ENCODE data around the gene ZBTB12. TPM values are rescaled to one million over a fixed set of nuclear protein-coding genes. Genes with fewer than 3 reads are reported as not detected.

ZBTB12 gene
- total and polyA plus RNA-seq, 4 donors, result 2.8 to 7.3 (median 5.2) TPM

DNA sequence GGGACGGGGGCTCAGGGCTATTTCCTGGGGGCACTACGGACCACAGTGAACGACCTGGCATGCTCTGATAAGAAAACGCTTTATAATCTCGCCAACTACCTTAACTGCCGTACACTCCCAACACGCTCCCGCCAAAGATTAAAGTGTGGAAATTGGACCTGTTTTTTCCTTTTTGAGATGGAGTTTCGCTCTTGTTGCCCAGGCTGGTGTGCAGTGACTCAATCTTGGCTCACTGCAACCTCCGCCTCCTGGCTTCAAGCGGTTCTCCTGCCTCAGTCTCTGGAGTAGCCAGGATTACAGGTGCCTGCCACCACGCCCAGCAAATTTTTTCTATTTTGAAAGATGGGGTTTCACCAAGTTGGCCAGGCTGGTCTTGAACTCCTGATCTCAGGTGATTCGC, 22.7 kb downstream of the ZBTB12 start:
- Histone ChIP-seq H3K9me3 (ENCODE audit: control insufficient read depth in 4 of 4, insufficient read depth in 3 of 4, low read length in 3 of 4) (no peaks in the 10 kb centered on the region), H3K36me3 (ENCODE audit: control insufficient read depth in 4 of 4, insufficient read depth in 4 of 4, low read length in 4 of 4) (peaks cover 2 to 41% (median 19%) of the 10 kb centered on the region in 4 donors), H3K27ac (ENCODE audit: low read depth in 1 of 2, low read length in 1 of 2) (no peak overlapping the region), H3K9ac (ENCODE audit: insufficient read depth in 1 of 2, low read length in 2 of 2) (no peak overlapping the region), H3K27me3 (ENCODE audit: control insufficient read depth in 3 of 3, insufficient read depth in 3 of 3, low read length in 2 of 3) (no peaks in the 10 kb centered on the region), H3K4me3 (no peak overlapping the region), H3K4me1 (ENCODE audit: control insufficient read depth in 5 of 5, insufficient read depth in 5 of 5, low read length in 5 of 5) (peaks cover 0 to 6% (median 0%) of the 10 kb centered on the region in 5 donors)
- DNase-seq (no peak), ATAC-seq (ENCODE audit: insufficient read depth, low FRiP score) (no peak)
- WGBS, 2 donors, result 68 to 82% methylated on average over 13 of the region's 13 CpGs
- TF ChIP-seq, protein P1, sequence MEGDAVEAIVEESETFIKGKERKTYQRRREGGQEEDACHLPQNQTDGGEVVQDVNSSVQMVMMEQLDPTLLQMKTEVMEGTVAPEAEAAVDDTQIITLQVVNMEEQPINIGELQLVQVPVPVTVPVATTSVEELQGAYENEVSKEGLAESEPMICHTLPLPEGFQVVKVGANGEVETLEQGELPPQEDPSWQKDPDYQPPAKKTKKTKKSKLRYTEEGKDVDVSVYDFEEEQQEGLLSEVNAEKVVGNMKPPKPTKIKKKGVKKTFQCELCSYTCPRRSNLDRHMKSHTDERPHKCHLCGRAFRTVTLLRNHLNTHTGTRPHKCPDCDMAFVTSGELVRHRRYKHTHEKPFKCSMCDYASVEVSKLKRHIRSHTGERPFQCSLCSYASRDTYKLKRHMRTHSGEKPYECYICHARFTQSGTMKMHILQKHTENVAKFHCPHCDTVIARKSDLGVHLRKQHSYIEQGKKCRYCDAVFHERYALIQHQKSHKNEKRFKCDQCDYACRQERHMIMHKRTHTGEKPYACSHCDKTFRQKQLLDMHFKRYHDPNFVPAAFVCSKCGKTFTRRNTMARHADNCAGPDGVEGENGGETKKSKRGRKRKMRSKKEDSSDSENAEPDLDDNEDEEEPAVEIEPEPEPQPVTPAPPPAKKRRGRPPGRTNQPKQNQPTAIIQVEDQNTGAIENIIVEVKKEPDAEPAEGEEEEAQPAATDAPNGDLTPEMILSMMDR (IDR thresholded peaks at IDR 0.05; ENCODE audit: control extremely low read depth, extremely low read depth), result no peak

DNA sequence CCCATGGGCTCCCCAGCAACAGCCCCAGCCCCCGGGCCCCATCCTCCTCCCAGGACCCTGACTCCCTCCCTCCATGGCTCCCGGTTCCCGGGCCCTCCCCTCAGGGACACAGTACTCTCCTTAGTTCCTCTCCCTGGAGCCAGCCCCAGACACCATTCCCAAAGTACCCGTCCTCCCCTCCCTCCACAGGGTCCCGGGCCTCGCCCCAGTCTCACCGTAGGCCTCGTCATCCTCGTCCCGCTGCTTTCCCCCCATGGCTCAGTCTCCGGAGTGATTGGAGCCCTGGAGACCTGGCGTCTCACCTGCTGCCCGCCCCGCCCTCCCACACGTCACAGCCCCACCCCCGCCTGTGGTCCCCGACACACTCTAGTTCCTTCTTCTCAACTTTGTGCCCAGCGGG, 23.2 kb downstream of the ZBTB12 start, which contains the start of gene SLC44A4:
SLC44A4 (minus strand) TSS at position 272 of the 400 bp plus-strand sequence; CDS start at position 255, 17 bp downstream.
- TF ChIP-seq, protein P1 (IDR thresholded peaks at IDR 0.05; ENCODE audit: control extremely low read depth, extremely low read depth), result no peak

DNA sequence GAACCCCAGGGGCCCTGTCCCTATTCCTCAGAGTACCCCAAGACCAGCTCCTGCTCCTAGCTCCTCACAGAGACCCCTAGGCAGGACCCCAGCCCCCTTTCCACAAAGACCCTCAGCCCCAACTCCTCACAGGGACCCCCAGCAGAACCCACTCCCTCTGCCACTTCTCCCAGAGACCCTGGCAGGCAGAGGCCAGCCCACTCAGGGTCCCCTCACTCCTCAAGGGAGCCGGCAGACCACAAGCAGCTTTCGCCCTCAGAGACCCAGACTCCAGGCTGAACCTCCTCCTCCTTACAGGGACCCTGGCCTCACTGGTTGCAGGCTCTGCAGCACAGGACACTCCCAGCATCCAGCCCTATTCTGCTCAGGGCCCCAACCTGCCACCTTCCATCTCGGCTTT, 23.7 kb downstream of the ZBTB12 start:
- ATAC-seq (ENCODE audit: insufficient read depth, low FRiP score), result no peak
- Histone ChIP-seq H3K27me3 (ENCODE audit: control insufficient read depth in 3 of 3, insufficient read depth in 3 of 3, low read length in 2 of 3) (no peaks in the 10 kb centered on the region), H3K36me3 (ENCODE audit: control insufficient read depth in 4 of 4, insufficient read depth in 4 of 4, low read length in 4 of 4) (peaks cover 2 to 33% (median 14%) of the 10 kb centered on the region in 4 donors), H3K4me3 (no peak overlapping the region), H3K4me1 (ENCODE audit: control insufficient read depth in 5 of 5, insufficient read depth in 5 of 5, low read length in 5 of 5) (peaks cover 0 to 6% (median 0%) of the 10 kb centered on the region in 5 donors), H3K27ac (ENCODE audit: low read depth in 1 of 2, low read length in 1 of 2) (peak overlapping the region in 1 of 2 donors; percentile 35), H3K9ac (ENCODE audit: insufficient read depth in 1 of 2, low read length in 2 of 2) (no peak overlapping the region), H3K9me3 (ENCODE audit: control insufficient read depth in 4 of 4, insufficient read depth in 3 of 4, low read length in 3 of 4) (no peaks in the 10 kb centered on the region)
- whole genome bisulfite sequencing, 2 donors, result 77 to 80% methylated on average over 3 of the region's 3 CpGs
- no peak for DNase-seq
- TF ChIP-seq, protein P1 (IDR thresholded peaks at IDR 0.05; ENCODE audit: control extremely low read depth, extremely low read depth), result no peak

More for the DNA sequence above, 23.2 kb downstream of the ZBTB12 start, which contains the start of gene SLC44A4:
- Histone ChIP-seq H3K9me3 (ENCODE audit: control insufficient read depth in 4 of 4, insufficient read depth in 3 of 4, low read length in 3 of 4) (no peaks in the 10 kb centered on the region), H3K4me3 (no peak within 1 kb of the TSS), H3K4me1 (ENCODE audit: control insufficient read depth in 5 of 5, insufficient read depth in 5 of 5, low read length in 5 of 5) (peaks cover 0 to 6% (median 0%) of the 10 kb centered on the region in 5 donors), H3K27me3 (ENCODE audit: control insufficient read depth in 3 of 3, insufficient read depth in 3 of 3, low read length in 2 of 3) (no peaks in the 10 kb centered on the region), H3K36me3 (ENCODE audit: control insufficient read depth in 4 of 4, insufficient read depth in 4 of 4, low read length in 4 of 4) (peaks cover 2 to 38% (median 18%) of the 10 kb centered on the region in 4 donors), H3K27ac (ENCODE audit: low read depth in 1 of 2, low read length in 1 of 2) (peak within 1 kb of the TSS in 1 of 2 donors; percentile 35), H3K9ac (ENCODE audit: insufficient read depth in 1 of 2, low read length in 2 of 2) (no peak within 1 kb of the TSS)
- 56 to 60% methylated on average over 18 of the region's 18 CpGs for WGBS, 2 donors
- DNase-seq, result peak in 2 of 3 donors; percentile 36 to 45
- ATAC-seq (ENCODE audit: insufficient read depth, low FRiP score), result peak; percentile 50

Measured in lung (tissue), 12 donors.